ENCODE data around the gene MUC15. TPM values are rescaled to one million over a fixed set of nuclear protein-coding genes. Genes with fewer than 3 reads are reported as not detected.

MUC15 gene
- total RNA-seq, 4 donors from 2014 or later = 36.1 to 64.8 (median 55.0) TPM

DNA sequence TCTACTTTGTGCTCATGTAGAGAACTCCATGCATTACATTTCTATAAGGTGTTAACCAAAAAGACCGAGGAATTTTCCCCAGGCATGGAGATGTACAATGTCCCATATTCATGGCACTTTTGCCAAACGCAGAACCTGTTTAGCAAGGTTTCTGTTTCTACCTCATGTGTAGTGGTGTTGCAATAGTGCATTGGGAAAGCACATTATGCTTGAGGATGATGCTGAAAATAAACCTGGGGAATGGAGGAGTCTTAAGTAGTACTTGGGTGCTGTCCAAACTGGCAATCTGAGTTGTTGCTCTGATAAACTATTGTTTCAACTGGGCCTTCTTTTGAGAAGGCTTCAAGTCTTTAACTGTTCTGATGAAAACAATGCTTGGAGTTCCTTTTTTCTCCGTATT, 11.5 kb upstream of the MUC15 start:
- WGBS = 47% methylated on average over 3 of the region's 3 CpGs
- peak overlapping the region; percentile 21 for H3K27ac ChIP-seq
- no peaks in the 10 kb centered on the region for H3K36me3 ChIP-seq
- peak in 2 of 3 donors; percentile 75 to 77 for TF ChIP-seq POLR2AphosphoS5 (IDR thresholded peaks at IDR 0.05)
- no peak for TF ChIP-seq POLR2A (IDR thresholded peaks at IDR 0.05)
- H3K4me1 ChIP-seq = peaks cover 3% of the 10 kb centered on the region
- DNase-seq (ENCODE audit: low spot score in 2 of 2) = no peak
- no peaks in the 10 kb centered on the region for H3K27me3 ChIP-seq
- no peak overlapping the region for H3K4me3 ChIP-seq
- no peaks in the 10 kb centered on the region for H3K9me3 ChIP-seq

- H3K27me3 ChIP-seq = no peaks in the 10 kb centered on the region
- no peak for TF ChIP-seq EP300 (IDR thresholded peaks at IDR 0.05)
- TF ChIP-seq POLR2AphosphoS5 (IDR thresholded peaks at IDR 0.05) = no peak
- TF ChIP-seq, protein P1, sequence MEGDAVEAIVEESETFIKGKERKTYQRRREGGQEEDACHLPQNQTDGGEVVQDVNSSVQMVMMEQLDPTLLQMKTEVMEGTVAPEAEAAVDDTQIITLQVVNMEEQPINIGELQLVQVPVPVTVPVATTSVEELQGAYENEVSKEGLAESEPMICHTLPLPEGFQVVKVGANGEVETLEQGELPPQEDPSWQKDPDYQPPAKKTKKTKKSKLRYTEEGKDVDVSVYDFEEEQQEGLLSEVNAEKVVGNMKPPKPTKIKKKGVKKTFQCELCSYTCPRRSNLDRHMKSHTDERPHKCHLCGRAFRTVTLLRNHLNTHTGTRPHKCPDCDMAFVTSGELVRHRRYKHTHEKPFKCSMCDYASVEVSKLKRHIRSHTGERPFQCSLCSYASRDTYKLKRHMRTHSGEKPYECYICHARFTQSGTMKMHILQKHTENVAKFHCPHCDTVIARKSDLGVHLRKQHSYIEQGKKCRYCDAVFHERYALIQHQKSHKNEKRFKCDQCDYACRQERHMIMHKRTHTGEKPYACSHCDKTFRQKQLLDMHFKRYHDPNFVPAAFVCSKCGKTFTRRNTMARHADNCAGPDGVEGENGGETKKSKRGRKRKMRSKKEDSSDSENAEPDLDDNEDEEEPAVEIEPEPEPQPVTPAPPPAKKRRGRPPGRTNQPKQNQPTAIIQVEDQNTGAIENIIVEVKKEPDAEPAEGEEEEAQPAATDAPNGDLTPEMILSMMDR (IDR thresholded peaks at IDR 0.05) = no peak
- TF ChIP-seq POLR2A (IDR thresholded peaks at IDR 0.05) = no peak
- H3K4me3 ChIP-seq = no peak overlapping the region
- no peak overlapping the region for H3K27ac ChIP-seq
- no peak for DNase-seq (ENCODE audit: low spot score in 2 of 2)
- H3K4me1 ChIP-seq = peaks cover 3% of the 10 kb centered on the region
- no peaks in the 10 kb centered on the region for H3K9me3 ChIP-seq
- H3K36me3 ChIP-seq = no peaks in the 10 kb centered on the region
- 36% methylated on average over 3 of the region's 3 CpGs for WGBS
Measured at GRCh38 chr11:26580929-26581328, 8.9 kb upstream of the MUC15 start.

- no peak for DNase-seq (ENCODE audit: low spot score in 2 of 2)
- TF ChIP-seq EP300 (IDR thresholded peaks at IDR 0.05) (no peak), POLR2AphosphoS5 (IDR thresholded peaks at IDR 0.05) (no peak), POLR2A (IDR thresholded peaks at IDR 0.05) (no peak)
- TF ChIP-seq, protein P1 (IDR thresholded peaks at IDR 0.05) = no peak
- Histone ChIP-seq H3K4me3 (no peak overlapping the region), H3K9me3 (no peaks in the 10 kb centered on the region), H3K36me3 (no peaks in the 10 kb centered on the region), H3K27ac (peak overlapping the region; percentile 40), H3K4me1 (peaks cover 6% of the 10 kb centered on the region), H3K27me3 (no peaks in the 10 kb centered on the region)
- 49% methylated on average over 2 of the region's 2 CpGs for WGBS
Measured at GRCh38 chr11:26579683-26580082, 7.6 kb upstream of the MUC15 start.

DNA sequence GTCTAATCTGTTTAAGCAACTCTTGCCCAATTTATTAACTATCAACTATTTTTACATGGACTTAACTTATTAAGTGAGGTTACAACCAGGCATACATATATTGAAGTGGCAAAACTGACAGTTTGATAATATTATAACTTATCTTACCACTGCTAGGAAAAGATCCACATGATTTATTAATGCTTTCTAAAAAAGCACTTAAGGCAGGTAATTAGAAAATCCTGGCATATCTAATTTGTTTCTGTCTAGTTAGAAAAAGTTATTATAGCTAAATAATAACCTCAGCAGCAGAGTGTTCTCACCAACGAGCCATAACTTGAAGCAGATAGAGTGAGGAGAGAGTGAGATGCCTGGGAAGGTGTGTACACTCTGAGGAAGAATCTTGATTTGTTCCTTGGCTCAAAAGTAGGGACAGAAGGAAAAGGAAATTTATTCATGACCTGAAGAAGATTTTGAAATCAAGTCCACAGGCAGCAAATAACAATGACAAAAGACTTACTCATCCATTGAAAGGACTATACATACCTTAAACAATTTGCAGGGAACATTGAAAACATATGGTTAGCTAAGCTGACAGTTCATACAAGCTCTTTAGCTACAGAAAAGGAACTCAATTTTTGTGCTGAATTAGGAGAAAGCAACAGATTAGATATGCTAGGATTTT, 7.1 kb upstream of the MUC15 start:
- Histone ChIP-seq H3K9me3 (no peaks in the 10 kb centered on the region), H3K4me1 (peaks cover 6% of the 10 kb centered on the region), H3K27ac (peak overlapping the region; percentile 40), H3K27me3 (no peaks in the 10 kb centered on the region), H3K36me3 (no peaks in the 10 kb centered on the region), H3K4me3 (no peak overlapping the region)
- TF ChIP-seq POLR2A (IDR thresholded peaks at IDR 0.05) (no peak), EP300 (IDR thresholded peaks at IDR 0.05) (no peak), POLR2AphosphoS5 (IDR thresholded peaks at IDR 0.05) (no peak)
- TF ChIP-seq, protein P1 (IDR thresholded peaks at IDR 0.05) = no peak
- no peak for DNase-seq (ENCODE audit: low spot score in 2 of 2)
- 26% methylated on average over 1 of the region's 1 CpG for WGBS

DNA sequence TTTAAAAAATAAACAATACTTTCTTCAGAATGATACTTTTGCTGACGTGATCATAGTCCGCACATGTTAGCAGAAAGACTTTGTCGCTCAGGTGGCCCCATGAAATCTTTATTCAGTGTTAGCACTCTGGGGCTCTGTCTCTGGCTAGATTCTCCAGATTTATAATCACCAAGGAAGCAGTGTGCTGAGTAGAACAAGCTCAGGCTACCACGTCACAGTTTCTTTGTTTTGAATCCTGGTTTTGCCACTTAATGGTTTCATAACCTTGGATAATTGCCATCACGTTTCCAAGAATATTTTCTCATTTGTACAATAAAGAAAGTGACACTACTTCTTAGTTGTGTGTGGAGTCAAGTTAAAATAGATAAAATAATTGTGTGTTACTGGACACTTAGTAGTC, 3.9 kb upstream of the MUC15 start:
- H3K9me3 ChIP-seq = no peaks in the 10 kb centered on the region
- no peak overlapping the region for H3K27ac ChIP-seq
- H3K4me3 ChIP-seq = no peak overlapping the region
- H3K27me3 ChIP-seq = no peaks in the 10 kb centered on the region
- 67% methylated on average over 5 of the region's 5 CpGs for WGBS
- H3K36me3 ChIP-seq = no peaks in the 10 kb centered on the region
- TF ChIP-seq, protein P1 (IDR thresholded peaks at IDR 0.05) = no peak
- TF ChIP-seq POLR2AphosphoS5 (IDR thresholded peaks at IDR 0.05) (no peak), POLR2A (IDR thresholded peaks at IDR 0.05) (no peak), EP300 (IDR thresholded peaks at IDR 0.05) (no peak)
- H3K4me1 ChIP-seq = peaks cover 20% of the 10 kb centered on the region
- DNase-seq (ENCODE audit: low spot score in 2 of 2) = no peak
